HEK293T (cell line): ENCODE results near the gene FGGY.

Experiments
- ARNT ChIP-seq: fragments of 450-650 bp; IDR thresholded peaks from 2 replicates; pipeline ENCODE4 v1.6.1; 2017; ENCODE audit warnings: mild to moderate bottlenecking
- BHLHE40 ChIP-seq: fragments of 450-650 bp; IDR thresholded peaks from 2 replicates; pipeline ENCODE4 v1.6.1; 2016; ENCODE audit warnings: mild to moderate bottlenecking, moderate library complexity, borderline replicate concordance
- FOXK2 ChIP-seq: fragments of 450-650 bp; IDR thresholded peaks from 2 replicates; pipeline ENCODE4 v1.6.1; 2016; ENCODE audit warnings: mild to moderate bottlenecking
- L3MBTL2 ChIP-seq: fragments of 450-650 bp; conservative IDR thresholded peaks from 2 replicates; pipeline ENCODE4 v1.6.1; 2016; ENCODE audit warnings: mild to moderate bottlenecking
- LEF1 ChIP-seq: fragments of 450-650 bp; IDR thresholded peaks from 2 replicates; pipeline ENCODE4 v1.6.1; 2017; ENCODE audit warnings: mild to moderate bottlenecking, borderline replicate concordance
- TARDBP ChIP-seq: fragments of 450-650 bp; IDR thresholded peaks from 2 replicates; pipeline ENCODE4 v1.6.1; 2016

- no peak for TF ChIP-seq FOXK2
- no peak for TF ChIP-seq LEF1
- no peak for TF ChIP-seq TARDBP
- no peak for TF ChIP-seq L3MBTL2
- no peak for TF ChIP-seq ARNT
- TF ChIP-seq BHLHE40, result no peak
Measured at GRCh38 chr1:59487335-59488031, 190.6 kb downstream of the FGGY start.
